Measurements from ENCODE around the gene MFNG. TPM values are rescaled to one million over a fixed set of nuclear protein-coding genes. Genes with fewer than 3 reads are reported as not detected.

Gene MFNG
- total RNA-seq, 1 donor from 2014 or later, result 0.82 TPM

- H3K27ac Mint-ChIP-seq, result no peak overlapping the region
These were observed 36.7 kb downstream of the MFNG start for GRCh38 chr22:37449331-37450001.

GRCh38 chr22:37448516-37449127 lies 37.6 kb downstream of the MFNG start:
- Mint-ChIP-seq H3K9me3 (no peaks in the 10 kb centered on the region), H3K27ac (no peak overlapping the region), H3K4me3 (no peak overlapping the region), H3K36me3 (no peaks in the 10 kb centered on the region), H3K27me3 (peaks cover 25% of the 10 kb centered on the region), H3K4me1 (ENCODE audit: unreplicated experiment) (no peaks in the 10 kb centered on the region)
- DNase-seq (ENCODE audit: extremely low spot score, unreplicated experiment), result no peak
- TF ChIP-seq CTCF (conservative IDR thresholded peaks at IDR 0.05), result no peak

More at GRCh38 chr22:37449331-37450001, 36.7 kb downstream of the MFNG start:
- Mint-ChIP-seq H3K4me3 (no peak overlapping the region), H3K36me3 (no peaks in the 10 kb centered on the region), H3K4me1 (ENCODE audit: unreplicated experiment) (no peaks in the 10 kb centered on the region), H3K9me3 (no peaks in the 10 kb centered on the region), H3K27me3 (peaks cover 22% of the 10 kb centered on the region)
- TF ChIP-seq CTCF (conservative IDR thresholded peaks at IDR 0.05), result no peak
- DNase-seq (ENCODE audit: extremely low spot score, unreplicated experiment), result no peak

GRCh38 chr22:37445501-37445900 lies 40.7 kb downstream of the MFNG start:
- Mint-ChIP-seq H3K9me3 (peaks cover 2% of the 10 kb centered on the region), H3K36me3 (no peaks in the 10 kb centered on the region)

GRCh38 chr22:37443977-37444376 lies 42.2 kb downstream of the MFNG start:
- Mint-ChIP-seq H3K4me1 (ENCODE audit: unreplicated experiment) (no peaks in the 10 kb centered on the region), H3K27ac (no peak overlapping the region), H3K27me3 (peaks cover 54% of the 10 kb centered on the region), H3K4me3 (no peak overlapping the region), H3K9me3 (peaks cover 5% of the 10 kb centered on the region), H3K36me3 (no peaks in the 10 kb centered on the region)
- TF ChIP-seq CTCF (conservative IDR thresholded peaks at IDR 0.05), result no peak
- no peak for DNase-seq (ENCODE audit: extremely low spot score, unreplicated experiment)

More at GRCh38 chr22:37445501-37445900, 40.7 kb downstream of the MFNG start:
- Mint-ChIP-seq H3K4me1 (ENCODE audit: unreplicated experiment) (no peaks in the 10 kb centered on the region), H3K27ac (no peak overlapping the region), H3K4me3 (no peak overlapping the region), H3K27me3 (peaks cover 49% of the 10 kb centered on the region)
- DNase-seq (ENCODE audit: extremely low spot score, unreplicated experiment), result no peak
- TF ChIP-seq CTCF (conservative IDR thresholded peaks at IDR 0.05), result no peak

- H3K4me1 Mint-ChIP-seq (ENCODE audit: unreplicated experiment), result no peaks in the 10 kb centered on the region
- peaks cover 56% of the 10 kb centered on the region for H3K27me3 Mint-ChIP-seq
- no peak overlapping the region for H3K4me3 Mint-ChIP-seq
- H3K36me3 Mint-ChIP-seq, result no peaks in the 10 kb centered on the region
- TF ChIP-seq CTCF (conservative IDR thresholded peaks at IDR 0.05), result no peak
- no peak overlapping the region for H3K27ac Mint-ChIP-seq
- no peak for DNase-seq (ENCODE audit: extremely low spot score, unreplicated experiment)
- H3K9me3 Mint-ChIP-seq, result peaks cover 5% of the 10 kb centered on the region
These were observed 43.1 kb downstream of the MFNG start for GRCh38 chr22:37443086-37443485.

All from type B pancreatic cell (in vitro differentiated cells).